Fibroblast of pulmonary artery (primary cell): ENCODE measurements around the gene IL6ST.

ENCODE experiments used
- DNase-seq: peaks from one replicate; pipeline ENCODE4 v3.0.0-alpha.2; 2010; ENCODE audit warnings: low read depth
- H3K4me3 ChIP-seq: replicated peaks from 2 replicates; pipeline ENCODE4 v1.5.1; 2011; ENCODE audit warnings: low read depth, mild to moderate bottlenecking, control low read depth, low read length, moderate library complexity
- CTCF ChIP-seq: IDR thresholded peaks from 2 replicates; pipeline ENCODE4 v1.5.1; 2011; ENCODE audit warnings: mild to moderate bottlenecking, control low read depth, low read length, inconsistent platforms; ENCODE audit errors: missing control alignments

The IL6ST gene

DNA sequence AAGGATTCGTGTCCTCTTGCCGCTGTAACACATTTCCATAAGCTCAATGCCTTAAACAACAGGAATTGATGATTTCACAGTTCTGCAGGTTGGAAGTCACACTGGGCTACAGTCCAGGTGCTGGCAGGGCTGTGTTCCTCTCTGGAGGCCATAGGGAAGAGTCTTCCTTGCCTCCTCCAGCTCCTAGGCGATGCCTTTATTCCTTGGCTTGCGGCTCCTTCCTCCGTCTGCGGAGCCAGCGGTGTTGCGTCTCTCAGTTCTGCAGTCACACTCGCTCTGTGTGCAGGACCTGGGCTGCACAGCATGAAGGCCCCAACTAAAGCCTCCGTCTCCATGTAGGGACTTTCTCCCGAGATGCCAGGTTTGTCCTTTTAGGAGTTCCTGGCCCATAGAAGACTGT lies 70.0 kb downstream of the IL6ST start:
- no peak overlapping the region for H3K4me3 ChIP-seq
- TF ChIP-seq CTCF, result no peak
- DNase-seq, result no peak

GRCh38 chr5:55923865-55924500 lies 70.8 kb downstream of the IL6ST start:
- TF ChIP-seq CTCF, result no peak
- DNase-seq, result no peak
- H3K4me3 ChIP-seq, result no peak overlapping the region

GRCh38 chr5:55923177-55923771 lies 71.5 kb downstream of the IL6ST start:
- H3K4me3 ChIP-seq, result peak overlapping the region; percentile 28
- DNase-seq, result peak; percentile 62
- TF ChIP-seq CTCF, result no peak

DNA sequence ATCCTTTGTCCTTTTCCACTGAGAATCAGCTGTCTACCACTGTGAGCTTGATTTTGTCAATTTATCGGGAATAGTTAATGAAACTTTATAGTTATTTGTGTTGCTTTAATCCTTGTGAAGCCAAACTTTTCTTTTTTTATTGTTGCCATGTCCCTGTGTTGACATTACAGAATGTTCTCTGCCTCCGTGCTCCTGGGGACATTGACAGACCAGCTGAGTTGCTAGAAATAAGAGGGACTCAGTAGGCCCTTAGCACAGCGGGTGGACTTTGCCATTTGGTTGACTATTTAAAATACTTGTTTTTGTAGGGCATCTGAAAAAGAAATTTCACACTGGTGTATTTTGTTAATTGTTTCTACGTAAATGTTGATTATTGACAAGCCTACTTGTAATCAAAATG lies 73.1 kb downstream of the IL6ST start:
- no peak overlapping the region for H3K4me3 ChIP-seq
- no peak for DNase-seq
- no peak for TF ChIP-seq CTCF

GRCh38 chr5:55920784-55921183 lies 74.0 kb downstream of the IL6ST start:
- peak; percentile 35 for DNase-seq

GRCh38 chr5:55919625-55920024 lies 75.1 kb downstream of the IL6ST start:
- DNase-seq, result no peak
- TF ChIP-seq CTCF, result no peak
- no peak overlapping the region for H3K4me3 ChIP-seq

More at GRCh38 chr5:55920784-55921183, 74.0 kb downstream of the IL6ST start:
- no peak overlapping the region for H3K4me3 ChIP-seq
- peak; percentile 46 for TF ChIP-seq CTCF
